ENCODE results near the gene TSPAN15. TPM values are rescaled to one million over a fixed set of nuclear protein-coding genes. Genes with fewer than 3 reads are reported as not detected.

Gene TSPAN15
- total and polyA plus RNA-seq, 2 experiments from 2014 or later: 0.34 TPM; not detected in 1

DNA sequence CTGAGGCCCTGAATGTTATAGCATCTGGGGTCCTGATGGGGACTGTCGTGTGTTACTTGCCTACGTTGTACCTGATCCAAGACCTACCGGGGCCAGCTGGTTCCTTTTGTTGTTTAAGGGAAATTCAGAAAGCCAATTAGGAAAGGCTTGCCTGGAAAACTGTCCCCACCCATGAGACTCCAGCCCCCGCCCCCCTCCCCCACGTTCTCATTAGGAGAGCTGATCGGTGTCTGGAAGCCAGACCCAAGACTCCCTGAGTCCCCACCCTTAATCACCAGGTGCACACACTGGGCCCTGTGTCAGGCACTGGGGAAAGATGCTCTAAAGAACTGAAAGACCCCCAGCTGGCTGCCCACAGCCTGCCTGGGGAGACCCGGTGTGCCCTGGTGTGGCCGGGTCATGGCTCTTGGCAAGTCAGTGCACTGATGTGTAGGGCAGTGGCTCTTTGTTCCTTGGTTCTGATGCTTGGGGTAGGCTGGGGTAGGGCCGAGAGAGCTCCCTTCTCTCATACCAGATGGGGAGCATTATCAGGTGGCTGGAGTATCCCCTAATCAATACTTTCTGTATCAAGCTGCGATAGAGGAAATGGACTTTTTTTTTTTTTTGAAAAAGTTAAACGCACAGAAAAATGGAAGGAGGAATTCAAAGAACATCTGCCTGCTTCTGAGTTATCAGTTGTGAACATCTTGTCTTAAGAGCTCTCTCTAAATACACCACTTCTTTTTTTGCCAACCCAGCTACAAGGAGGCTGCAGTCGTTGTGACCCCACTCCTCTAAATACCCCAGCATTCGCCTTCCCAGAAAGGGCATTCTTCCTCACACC, 16.9 kb downstream of the TSPAN15 start:
- Histone ChIP-seq H3K79me2 (ENCODE audit: insufficient read depth) (no peaks in the 10 kb centered on the region), H3K4me2 (ENCODE audit: unreplicated experiment) (no peak overlapping the region)

DNA sequence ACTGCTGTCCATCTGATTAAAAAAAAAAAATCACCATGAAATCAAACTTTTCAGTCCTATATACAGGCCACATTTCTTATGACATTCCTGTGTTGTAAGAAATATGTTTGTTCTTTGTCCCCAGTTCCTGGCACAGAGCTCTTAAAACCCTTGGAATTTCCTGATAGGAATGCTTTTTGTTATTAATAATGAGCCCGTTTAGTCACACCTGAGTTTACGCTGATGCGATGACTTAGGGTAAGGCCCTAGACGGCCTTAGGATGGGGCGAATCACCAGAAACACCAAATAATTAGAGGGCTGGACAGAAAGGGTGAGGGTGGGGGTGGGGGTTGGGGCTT, 17.5 kb downstream of the TSPAN15 start:
- Histone ChIP-seq H3K27ac (no peak overlapping the region), H3K9me3 (ENCODE audit: low read depth) (no peaks in the 10 kb centered on the region), H3K79me2 (ENCODE audit: insufficient read depth) (no peaks in the 10 kb centered on the region), H3K4me3 (no peak overlapping the region), H2AFZ (no peak overlapping the region), H3K4me1 (ENCODE audit: insufficient read depth) (no peaks in the 10 kb centered on the region), H3K4me2 (ENCODE audit: unreplicated experiment) (no peak overlapping the region), H3K36me3 (ENCODE audit: low read depth) (no peaks in the 10 kb centered on the region), H3K9me2 (ENCODE audit: insufficient read depth) (no peaks in the 10 kb centered on the region), H3K27me3 (replicated peaks; ENCODE audit: insufficient read depth) (peaks cover 18% of the 10 kb centered on the region; the same call in 1 of the 2 replicates), H3K9ac (no peak overlapping the region), H3F3A (ENCODE audit: insufficient read depth) (no peaks in the 10 kb centered on the region), H4K20me1 (ENCODE audit: insufficient read depth) (no peaks in the 10 kb centered on the region)
- TF ChIP-seq EZH2 (IDR thresholded peaks at IDR 0.05; ENCODE audit: insufficient read depth, poor library complexity, severe bottlenecking) (no peak), EZH2phosphoT487 (IDR thresholded peaks at IDR 0.05; ENCODE audit: insufficient read depth, low read depth) (no peak)
- DNase-seq: no peak
- in situ Hi-C loops (cut with MboI): no loop called here
- 57 to 65% methylated on average over 5 of the region's 5 CpGs for WGBS, 2 experiments (ENCODE audit: low coverage in 1 of 2, low lambda C conversion rate in 2 of 2, missing lambda C conversion rate in 2 of 2)

More for the DNA sequence above, 16.9 kb downstream of the TSPAN15 start:
- H3K27me3 ChIP-seq (replicated peaks; ENCODE audit: insufficient read depth): peaks cover 18% of the 10 kb centered on the region; the same call in 1 of the 2 replicates
- no peaks in the 10 kb centered on the region for H4K20me1 ChIP-seq (ENCODE audit: insufficient read depth)
- no peak for DNase-seq
- H3K9me3 ChIP-seq (ENCODE audit: low read depth): no peaks in the 10 kb centered on the region
- H3K36me3 ChIP-seq (ENCODE audit: low read depth): no peaks in the 10 kb centered on the region
- no peak overlapping the region for H3K9ac ChIP-seq
- in situ Hi-C loops (cut with MboI): no loop called here
- TF ChIP-seq EZH2 (IDR thresholded peaks at IDR 0.05; ENCODE audit: insufficient read depth, poor library complexity, severe bottlenecking): no peak
- TF ChIP-seq EZH2phosphoT487 (IDR thresholded peaks at IDR 0.05; ENCODE audit: insufficient read depth, low read depth): no peak
- H2AFZ ChIP-seq: no peak overlapping the region
- no peak overlapping the region for H3K27ac ChIP-seq
- H3K9me2 ChIP-seq (ENCODE audit: insufficient read depth): no peaks in the 10 kb centered on the region
- no peak overlapping the region for H3K4me3 ChIP-seq
- 46 to 50% methylated on average over 13 of the region's 13 CpGs for WGBS, 2 experiments (ENCODE audit: low coverage in 1 of 2, low lambda C conversion rate in 2 of 2, missing lambda C conversion rate in 2 of 2)
- no peaks in the 10 kb centered on the region for H3K4me1 ChIP-seq (ENCODE audit: insufficient read depth)
- H3F3A ChIP-seq (ENCODE audit: insufficient read depth): no peaks in the 10 kb centered on the region

DNA sequence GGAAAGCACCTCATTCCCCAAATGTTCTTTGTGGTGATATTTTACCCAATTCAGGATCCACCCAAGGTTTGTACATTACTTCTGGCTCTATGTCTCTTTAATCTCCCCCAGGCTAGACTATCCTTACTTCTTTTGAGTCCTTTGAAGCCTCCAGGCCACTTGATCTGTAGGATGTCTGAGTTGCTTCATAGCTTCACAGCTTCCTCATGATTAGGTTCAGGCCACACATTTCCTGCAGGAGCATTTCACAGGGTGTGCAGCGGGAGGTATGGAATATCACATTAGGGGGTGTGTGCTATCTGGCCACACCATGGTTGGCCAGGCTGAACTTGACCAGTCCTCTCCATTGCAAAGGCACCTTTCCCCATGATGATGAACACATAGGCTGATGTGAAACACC, 18.7 kb downstream of the TSPAN15 start:
- Histone ChIP-seq H3K27ac (no peak overlapping the region), H3K9ac (no peak overlapping the region), H3K4me2 (ENCODE audit: unreplicated experiment) (no peak overlapping the region), H3K9me2 (ENCODE audit: insufficient read depth) (no peaks in the 10 kb centered on the region), H3K79me2 (ENCODE audit: insufficient read depth) (no peaks in the 10 kb centered on the region), H3K4me1 (ENCODE audit: insufficient read depth) (0 out of 2 replicates have a peak, but pooled peaks cover 6% of the 10 kb centered on the region), H3K4me3 (no peak overlapping the region), H3K36me3 (ENCODE audit: low read depth) (no peaks in the 10 kb centered on the region), H3F3A (ENCODE audit: insufficient read depth) (no peaks in the 10 kb centered on the region), H3K27me3 (replicated peaks; ENCODE audit: insufficient read depth) (peaks cover 18% of the 10 kb centered on the region; the same call in 1 of the 2 replicates), H4K20me1 (ENCODE audit: insufficient read depth) (no peaks in the 10 kb centered on the region), H2AFZ (no peak overlapping the region), H3K9me3 (ENCODE audit: low read depth) (no peaks in the 10 kb centered on the region)
- DNase-seq: no peak
- TF ChIP-seq EZH2phosphoT487 (IDR thresholded peaks at IDR 0.05; ENCODE audit: insufficient read depth, low read depth): no peak
- no peak for TF ChIP-seq EZH2 (IDR thresholded peaks at IDR 0.05; ENCODE audit: insufficient read depth, poor library complexity, severe bottlenecking)
- WGBS, 2 experiments (ENCODE audit: low coverage in 1 of 2, low lambda C conversion rate in 2 of 2, missing lambda C conversion rate in 2 of 2): 90 to 100% methylated on average over 1 of the region's 1 CpG
- in situ Hi-C loops (cut with MboI): no loop called here

DNA sequence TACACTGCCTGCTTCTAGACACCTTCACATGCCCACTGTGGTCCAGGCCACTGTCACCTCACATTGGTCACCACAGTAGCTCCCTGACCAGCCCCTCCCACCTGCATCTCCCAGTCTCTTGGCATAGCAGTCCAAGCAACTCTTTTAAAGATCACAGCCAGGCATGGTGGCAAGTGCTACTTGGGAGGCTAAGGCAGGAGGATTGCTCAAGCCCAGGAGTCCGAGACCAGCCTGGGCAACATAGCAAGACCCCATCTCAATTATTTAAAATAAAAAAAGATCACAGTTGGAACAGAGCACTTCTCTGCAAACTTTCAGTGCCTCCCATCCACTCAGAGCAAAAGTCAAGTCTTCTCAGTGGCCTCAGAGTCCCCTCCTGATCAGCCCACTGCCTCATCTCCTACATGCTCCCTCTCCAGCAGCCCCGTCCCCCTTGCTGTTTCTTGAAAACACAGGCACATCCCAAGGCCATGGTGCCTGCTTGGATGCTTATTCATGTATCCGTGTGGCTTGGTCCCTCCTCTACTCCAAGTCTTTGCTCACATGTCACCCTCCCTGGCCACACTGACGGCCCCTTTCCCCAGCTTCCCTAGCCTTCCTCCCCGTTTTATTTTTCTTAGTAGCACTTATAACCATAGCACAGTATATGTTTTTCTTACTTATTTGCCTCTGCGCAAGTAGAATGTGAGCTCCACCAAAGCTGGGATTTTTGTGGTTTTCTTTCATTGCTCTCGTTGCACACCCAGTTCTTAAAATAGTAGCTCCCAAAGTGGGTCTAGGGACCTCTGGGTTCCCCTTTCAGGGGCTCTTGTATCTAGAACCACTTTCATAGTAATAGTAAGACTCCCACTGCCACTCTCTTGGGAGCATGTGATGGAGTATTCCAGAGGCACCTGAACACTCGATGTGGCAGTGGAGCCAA, 19.5 kb downstream of the TSPAN15 start:
- no peaks in the 10 kb centered on the region for H4K20me1 ChIP-seq (ENCODE audit: insufficient read depth)
- H3K4me3 ChIP-seq: no peak overlapping the region
- H2AFZ ChIP-seq: no peak overlapping the region
- DNase-seq: no peak
- no peaks in the 10 kb centered on the region for H3K9me2 ChIP-seq (ENCODE audit: insufficient read depth)
- no peak overlapping the region for H3K27ac ChIP-seq
- H3K79me2 ChIP-seq (ENCODE audit: insufficient read depth): no peaks in the 10 kb centered on the region
- no peaks in the 10 kb centered on the region for H3K36me3 ChIP-seq (ENCODE audit: low read depth)
- H3K4me1 ChIP-seq (ENCODE audit: insufficient read depth): peaks cover 11% of the 10 kb centered on the region
- H3K4me2 ChIP-seq (ENCODE audit: unreplicated experiment): no peak overlapping the region
- no peaks in the 10 kb centered on the region for H3K9me3 ChIP-seq (ENCODE audit: low read depth)
- H3K9ac ChIP-seq: no peak overlapping the region
- 49% methylated on average over 8 of the region's 8 CpGs for WGBS, 2 experiments (ENCODE audit: low coverage in 1 of 2, low lambda C conversion rate in 2 of 2, missing lambda C conversion rate in 2 of 2)
- peaks cover 18% of the 10 kb centered on the region; the same call in 1 of the 2 replicates for H3K27me3 ChIP-seq (replicated peaks; ENCODE audit: insufficient read depth)
- in situ Hi-C loops (cut with MboI): no loop called here
- H3F3A ChIP-seq (ENCODE audit: insufficient read depth): no peaks in the 10 kb centered on the region
- TF ChIP-seq EZH2 (IDR thresholded peaks at IDR 0.05; ENCODE audit: insufficient read depth, poor library complexity, severe bottlenecking): no peak
- TF ChIP-seq EZH2phosphoT487 (IDR thresholded peaks at IDR 0.05; ENCODE audit: insufficient read depth, low read depth): no peak

All from GM23248 (cell line).